GM21526 (cell line): ENCODE results near the gene PDE11A.
"Not testable (repeated sequence)": the region's sequence is repeated elsewhere in the genome, so short reads cannot be mapped to it uniquely, and the experiment has no call there.

ENCODE experiments used
- ATAC-seq: cut with Tn5 transposase; IDR thresholded peaks from one replicate; pipeline ENCODE4 v1.9.1; 2021; ENCODE audit warnings: moderate library complexity; ENCODE audit not compliant: unreplicated experiment, low FRiP score

The PDE11A gene

DNA sequence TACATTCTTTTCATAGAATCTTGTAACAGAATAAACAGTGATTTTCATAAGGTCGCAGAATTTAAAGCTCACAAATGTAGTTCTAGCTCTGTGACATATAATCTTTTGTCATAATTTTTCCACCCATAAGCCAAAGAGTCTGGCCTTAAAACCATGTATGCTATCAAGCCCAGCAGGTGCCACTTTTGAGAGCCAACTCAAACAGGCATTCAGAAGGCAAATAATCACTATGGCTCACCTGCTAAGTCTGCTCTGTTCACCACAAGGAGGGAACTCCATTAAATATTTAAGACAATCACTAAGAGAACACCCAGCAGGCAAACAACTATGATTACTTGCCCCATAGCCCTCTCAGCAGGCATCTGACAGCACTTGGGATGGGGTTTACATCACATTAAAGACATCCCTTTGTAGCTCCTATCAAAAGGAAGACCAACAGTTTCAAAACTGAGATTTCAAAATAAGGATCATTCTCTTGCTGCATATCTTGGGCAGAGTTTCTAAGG lies 241.6 kb downstream of the PDE11A start:
- ATAC-seq: no peak

GRCh38 chr2:177828557-177828956 lies 244.0 kb downstream of the PDE11A start:
- ATAC-seq: no peak

DNA sequence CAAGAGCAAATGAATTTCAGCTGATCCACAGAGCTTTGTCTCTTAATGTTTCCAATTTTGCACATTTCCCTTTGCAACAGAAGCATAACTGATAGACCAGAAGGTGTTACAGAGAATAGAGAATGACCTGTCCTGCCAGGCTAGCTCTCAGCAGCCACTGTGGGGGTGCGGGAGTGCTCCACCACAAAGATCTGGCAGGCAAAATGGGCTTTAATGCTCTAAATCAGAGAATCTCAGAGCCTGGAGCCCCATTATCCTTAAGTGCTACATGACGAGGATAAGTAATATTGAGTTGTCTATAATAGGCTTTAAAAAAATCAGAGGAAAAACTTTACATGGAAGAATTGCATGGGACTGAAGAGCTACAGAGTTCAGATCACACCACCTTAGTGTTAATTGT lies 245.7 kb downstream of the PDE11A start:
- ATAC-seq: no peak

GRCh38 chr2:177822941-177823340 lies 249.6 kb downstream of the PDE11A start:
- no peak for ATAC-seq

- ATAC-seq: no peak
Measured at GRCh38 chr2:177818412-177818811, 254.2 kb downstream of the PDE11A start.

GRCh38 chr2:177817300-177817699 lies 255.3 kb downstream of the PDE11A start:
- ATAC-seq: no peak

DNA sequence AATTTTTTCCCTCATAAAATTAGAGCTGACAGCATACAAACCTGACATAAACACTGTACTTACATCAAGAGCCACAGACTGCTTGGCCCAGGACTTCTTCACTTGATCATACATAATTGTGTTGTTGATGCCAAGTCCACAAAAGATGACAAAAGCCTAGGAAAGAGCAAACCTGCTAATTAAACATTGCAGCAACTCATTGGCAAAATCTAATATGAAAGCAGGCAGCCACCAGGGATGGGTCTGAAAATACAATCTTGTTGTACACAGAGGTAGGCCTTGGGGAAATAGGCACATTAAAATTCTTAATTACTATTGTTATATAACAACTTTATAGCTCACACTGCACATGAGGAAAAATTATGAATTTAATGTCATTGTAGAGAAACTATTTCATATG lies 255.8 kb downstream of the PDE11A start:
- ATAC-seq: no peak

- no peak for ATAC-seq
Measured at GRCh38 chr2:177812713-177813396, 259.7 kb downstream of the PDE11A start.

GRCh38 chr2:177810906-177811305 lies 261.7 kb downstream of the PDE11A start:
- ATAC-seq: no peak

DNA sequence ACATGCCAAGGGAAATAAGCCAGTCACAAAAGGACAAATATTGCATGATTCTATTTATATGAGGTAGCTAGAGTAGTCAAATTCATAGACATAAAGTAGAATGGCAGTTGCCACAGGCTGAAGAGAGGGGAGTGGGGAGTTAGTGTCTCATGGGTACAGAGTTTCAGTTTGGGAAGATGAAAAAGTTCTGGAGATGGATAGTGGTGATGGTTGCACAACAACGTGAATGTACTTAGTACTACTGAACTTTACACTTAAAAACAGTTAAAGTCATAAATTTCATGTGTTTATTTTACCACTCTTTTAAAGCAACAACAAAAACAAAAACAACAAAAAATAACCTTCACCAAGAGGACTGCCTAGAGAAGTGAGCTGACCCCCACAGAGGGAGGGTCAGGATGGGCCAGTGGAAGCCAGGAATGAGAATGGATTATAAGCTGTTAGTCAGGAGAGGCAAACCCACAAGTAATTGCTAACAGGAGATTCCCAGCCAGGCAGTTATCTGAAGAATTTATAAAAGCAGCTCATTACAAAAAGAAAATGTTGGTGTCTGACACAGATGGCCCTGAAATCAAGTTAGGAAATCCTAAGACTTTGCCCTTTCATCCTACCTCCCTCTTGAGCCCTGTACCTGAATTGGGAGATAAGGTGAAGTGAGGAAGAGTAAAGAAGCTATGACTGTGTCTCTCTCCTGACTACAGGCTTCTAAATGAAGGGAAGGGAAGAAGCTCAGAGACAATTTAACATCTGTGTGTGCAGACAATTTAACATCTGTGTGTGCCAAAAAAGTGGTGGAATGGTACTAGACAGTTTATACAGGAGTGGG lies 263.4 kb downstream of the PDE11A start:
- ATAC-seq: no peak

GRCh38 chr2:177806025-177806424 lies 266.6 kb downstream of the PDE11A start:
- no peak for ATAC-seq

DNA sequence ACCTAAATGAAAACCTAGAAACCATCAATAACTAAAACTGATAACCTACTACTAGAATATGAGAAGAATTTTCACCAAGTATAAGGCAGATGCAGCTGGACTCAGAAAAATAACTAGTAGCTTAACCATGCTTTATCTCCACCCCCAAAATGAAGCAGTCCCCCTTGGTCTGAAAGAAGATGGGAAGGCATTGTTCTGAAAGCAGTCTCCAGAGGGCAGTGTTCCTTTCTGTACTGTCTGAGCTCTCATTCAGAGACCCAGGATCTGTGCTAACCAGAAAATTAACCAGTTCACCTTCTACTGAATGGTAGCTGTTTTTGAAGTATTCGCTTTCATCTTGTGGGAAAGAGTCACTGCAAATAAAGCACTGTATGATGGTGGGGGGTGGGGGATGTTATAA lies 273.0 kb downstream of the PDE11A start:
- no peak for ATAC-seq

DNA sequence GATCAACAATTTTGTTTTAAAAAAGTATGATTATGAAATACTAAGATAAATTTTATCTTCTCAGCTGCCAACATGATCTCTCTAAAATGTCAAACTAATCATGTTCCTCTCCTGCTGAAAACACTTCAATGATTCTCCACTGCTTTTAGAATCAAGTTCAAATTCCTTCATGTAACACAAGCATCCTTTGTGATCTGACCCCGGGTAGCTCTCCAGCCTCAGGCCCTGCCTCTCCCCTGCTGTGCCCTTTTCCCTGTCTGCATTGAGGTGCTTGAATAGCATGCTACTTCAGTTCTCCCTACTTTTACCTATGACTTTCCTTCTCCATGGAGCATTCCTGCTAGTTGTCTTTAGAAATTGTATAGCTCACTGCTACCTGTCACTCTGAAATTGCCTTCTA lies 274.8 kb downstream of the PDE11A start:
- ATAC-seq: no peak

DNA sequence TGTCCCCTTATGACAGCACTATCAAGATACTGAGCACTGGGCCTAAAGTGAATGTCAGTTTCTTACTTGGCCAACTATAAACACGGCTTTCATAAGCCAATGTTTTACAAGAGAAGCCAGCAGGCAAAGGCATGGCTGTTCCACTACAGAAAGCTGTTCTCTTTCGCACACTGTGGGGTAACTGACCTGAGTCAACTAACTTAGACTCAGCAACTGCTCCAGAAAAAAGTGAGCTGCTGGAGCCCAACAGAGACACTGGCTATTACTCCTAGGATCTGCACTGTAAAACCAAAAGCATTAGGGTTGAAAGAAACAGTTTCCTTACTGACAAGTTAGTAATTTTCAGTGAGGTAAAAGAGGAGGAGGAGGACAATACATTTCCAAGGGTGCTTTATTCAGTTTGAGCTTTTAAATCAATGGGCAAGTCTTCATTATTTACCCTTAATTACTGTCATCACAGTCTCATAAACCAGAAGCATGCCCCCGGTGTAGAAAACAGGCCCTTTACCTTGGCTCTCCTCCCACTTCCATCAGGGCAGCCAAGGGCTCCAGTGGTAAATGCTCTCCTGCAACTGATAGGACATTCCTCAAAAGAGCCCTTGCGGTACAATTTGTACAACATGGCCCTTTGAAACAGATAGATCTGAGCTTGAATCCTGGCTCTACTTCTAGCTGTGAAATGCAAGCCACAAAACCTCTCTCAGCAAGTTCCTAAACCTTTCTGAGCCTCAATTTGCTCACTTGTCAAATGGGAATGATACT lies 275.7 kb downstream of the PDE11A start:
- ATAC-seq: no peak

GRCh38 chr2:177796011-177796410 lies 276.6 kb downstream of the PDE11A start:
- no peak for ATAC-seq

GRCh38 chr2:177785143-177785542 lies 287.4 kb downstream of the PDE11A start:
- ATAC-seq: not testable (repeated sequence)

GRCh38 chr2:177784745-177785067 lies 287.9 kb downstream of the PDE11A start:
- no peak for ATAC-seq

DNA sequence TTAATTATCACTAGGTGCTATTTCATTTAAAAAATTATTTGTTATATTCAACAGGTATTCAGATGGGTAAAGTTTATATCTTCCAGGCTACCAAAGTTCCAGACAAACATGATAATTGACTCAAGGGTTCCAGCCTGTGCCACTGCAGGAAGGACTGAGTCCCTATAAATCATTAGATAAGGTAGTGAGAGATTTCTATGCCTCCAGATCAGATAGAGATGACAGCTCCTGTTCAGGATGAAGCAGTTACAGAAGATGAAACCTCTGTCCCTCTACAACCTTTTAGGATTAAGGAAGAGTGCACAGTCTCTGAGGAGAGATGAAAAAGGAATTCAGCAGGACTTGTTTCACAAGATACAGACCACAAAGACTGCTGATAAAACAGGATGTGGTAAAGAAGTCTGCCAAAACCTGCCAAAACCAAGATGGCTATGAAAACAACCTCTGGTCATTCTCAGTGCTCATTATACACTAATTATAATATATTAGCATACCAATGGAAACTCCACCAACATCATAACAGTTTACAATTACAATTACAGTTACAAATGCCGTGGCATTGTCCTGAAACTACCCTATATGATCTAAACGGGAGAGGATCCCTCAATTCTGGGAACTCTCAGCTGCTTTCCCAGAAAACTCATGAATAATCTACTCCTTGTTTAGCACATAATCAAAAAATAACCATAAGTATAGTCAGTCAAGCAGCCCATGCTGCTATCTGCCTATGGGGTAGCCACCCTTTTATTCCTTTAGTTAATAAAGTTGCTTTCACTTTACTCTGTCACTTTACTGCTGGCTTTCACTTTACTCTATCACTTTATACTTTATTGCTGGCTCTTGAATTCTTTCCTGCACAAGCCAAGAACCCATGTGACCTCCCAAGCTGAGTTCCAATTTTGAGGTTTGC lies 288.5 kb downstream of the PDE11A start:
- no peak for ATAC-seq

GRCh38 chr2:177783091-177783490 lies 289.5 kb downstream of the PDE11A start:
- no peak for ATAC-seq

DNA sequence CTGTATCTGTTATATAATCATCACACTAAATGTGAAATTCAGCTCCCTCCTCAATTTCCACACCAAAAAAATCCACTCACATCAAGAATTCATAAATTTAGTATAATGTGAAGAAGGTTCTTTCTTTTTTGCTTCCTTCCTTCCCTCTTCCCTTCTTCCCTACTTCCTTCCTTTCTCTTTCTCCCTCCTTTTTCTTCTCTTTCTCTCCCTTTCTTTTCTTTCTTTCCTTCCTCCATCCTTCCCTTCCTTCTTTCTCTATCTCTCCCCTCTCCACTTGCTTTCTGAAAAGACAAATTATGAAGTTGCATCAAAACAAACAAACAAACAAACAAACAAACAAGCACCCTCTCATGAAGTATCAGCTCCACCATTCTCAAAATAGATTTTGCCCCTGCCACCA lies 290.0 kb downstream of the PDE11A start:
- ATAC-seq: no peak
